ENCODE data around the gene REEP3.

The REEP3 gene

DNA sequence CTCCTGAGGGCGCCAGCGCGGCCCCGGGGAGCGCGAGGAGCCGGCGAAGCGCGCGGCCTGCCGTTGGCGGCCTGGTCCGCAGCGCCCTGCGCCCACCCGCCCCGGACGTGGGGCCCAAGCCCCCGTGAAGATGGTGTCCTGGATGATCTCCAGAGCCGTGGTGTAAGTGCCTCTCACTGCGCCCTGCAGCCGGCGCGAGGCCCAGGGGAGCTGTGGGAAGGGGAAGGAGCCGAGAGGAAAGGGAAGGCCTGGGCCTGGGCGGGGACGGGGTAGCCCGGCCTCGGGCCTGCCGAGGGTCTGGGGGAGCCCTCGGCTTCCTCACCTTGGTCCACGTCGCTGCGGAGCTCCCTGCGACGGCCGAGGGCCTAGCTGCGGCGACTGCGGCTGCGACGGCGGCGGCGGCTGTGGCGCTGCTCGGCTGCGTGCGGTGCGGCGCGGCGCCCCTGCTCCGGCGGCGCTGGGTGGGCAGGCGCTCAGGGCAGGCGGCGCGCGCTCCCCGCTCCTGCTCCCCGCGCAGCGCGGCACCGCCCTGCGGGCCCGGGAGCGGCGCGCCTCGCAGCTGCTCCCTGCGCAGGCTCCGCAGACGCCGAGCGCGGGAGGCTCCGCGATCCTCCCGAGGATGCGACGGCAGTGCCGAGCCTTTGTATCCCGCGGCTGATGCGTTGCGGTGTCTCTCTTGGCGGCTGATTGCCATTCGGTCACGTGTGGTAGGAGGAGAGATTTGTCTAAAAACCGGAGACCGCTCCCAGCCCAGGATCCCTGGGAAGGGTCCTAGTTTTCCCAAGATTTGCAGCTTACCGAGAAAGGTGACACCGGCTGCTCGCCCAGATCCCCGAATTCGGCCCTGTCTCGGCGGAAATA is 445 bp downstream of the REEP3 start:
- peak overlapping the region; percentile 91 to 92 for H3K27ac Mint-ChIP-seq
- peak; percentile 64 for ATAC-seq (replicated peaks)
- H3K4me1 Mint-ChIP-seq (ENCODE audit: low read depth in 2 of 2) = peaks cover 42 to 51% of the 10 kb centered on the region in 2 donors
- H3K27me3 Mint-ChIP-seq = no peaks in the 10 kb centered on the region
- peak; percentile 22 to 56 (median 44) for DNase-seq
- peak overlapping the region; percentile 82 to 88 for H3K4me3 Mint-ChIP-seq
- H3K9me3 Mint-ChIP-seq = no peaks in the 10 kb centered on the region
- H3K36me3 Mint-ChIP-seq (ENCODE audit: insufficient read depth) = peaks cover 31% of the 10 kb centered on the region

GRCh38 chr10:63522277-63522687 is 1.1 kb downstream of the REEP3 start:
- peak overlapping the region; percentile 91 to 92 for H3K27ac Mint-ChIP-seq
- H3K9me3 Mint-ChIP-seq = no peaks in the 10 kb centered on the region
- peaks cover 36 to 48% of the 10 kb centered on the region in 2 donors for H3K4me1 Mint-ChIP-seq (ENCODE audit: low read depth in 2 of 2)
- DNase-seq = no peak
- H3K4me3 Mint-ChIP-seq = peak overlapping the region; percentile 82 to 88
- peak; percentile 23 for ATAC-seq (replicated peaks)
- no peaks in the 10 kb centered on the region for H3K27me3 Mint-ChIP-seq
- H3K36me3 Mint-ChIP-seq (ENCODE audit: insufficient read depth) = peaks cover 31% of the 10 kb centered on the region

GRCh38 chr10:63522995-63523394 is 1.8 kb downstream of the REEP3 start:
- ATAC-seq (replicated peaks) (no peak), DNase-seq (no peak)
- H3K27ac Mint-ChIP-seq = peak overlapping the region; percentile 91 to 92
- peak overlapping the region; percentile 82 to 88 for H3K4me3 Mint-ChIP-seq
- H3K27me3 Mint-ChIP-seq = no peaks in the 10 kb centered on the region
- no peaks in the 10 kb centered on the region for H3K9me3 Mint-ChIP-seq
- H3K4me1 Mint-ChIP-seq (ENCODE audit: low read depth in 2 of 2) = peaks cover 40 to 50% of the 10 kb centered on the region in 2 donors
- peaks cover 34% of the 10 kb centered on the region for H3K36me3 Mint-ChIP-seq (ENCODE audit: insufficient read depth)

GRCh38 chr10:63525021-63525420 is 3.8 kb downstream of the REEP3 start:
- no peak for DNase-seq
- no peaks in the 10 kb centered on the region for H3K9me3 Mint-ChIP-seq
- peaks cover 33 to 43% of the 10 kb centered on the region in 2 donors for H3K4me1 Mint-ChIP-seq (ENCODE audit: low read depth in 2 of 2)

GRCh38 chr10:63527401-63527800 is 6.2 kb downstream of the REEP3 start:
- H3K27me3 Mint-ChIP-seq = no peaks in the 10 kb centered on the region
- H3K4me1 Mint-ChIP-seq (ENCODE audit: low read depth in 2 of 2) = peaks cover 26 to 34% of the 10 kb centered on the region in 2 donors
- DNase-seq (no peak), ATAC-seq (replicated peaks) (no peak)
- H3K4me3 Mint-ChIP-seq = no peak overlapping the region
- H3K36me3 Mint-ChIP-seq (ENCODE audit: insufficient read depth) = peaks cover 16% of the 10 kb centered on the region
- H3K9me3 Mint-ChIP-seq = no peaks in the 10 kb centered on the region
- no peak overlapping the region for H3K27ac Mint-ChIP-seq

More at GRCh38 chr10:63525021-63525420, 3.8 kb downstream of the REEP3 start:
- H3K27me3 Mint-ChIP-seq = no peaks in the 10 kb centered on the region
- peaks cover 30% of the 10 kb centered on the region for H3K36me3 Mint-ChIP-seq (ENCODE audit: insufficient read depth)
- H3K4me3 Mint-ChIP-seq = no peak overlapping the region
- ATAC-seq (replicated peaks) = no peak
- H3K27ac Mint-ChIP-seq = no peak overlapping the region

- Mint-ChIP-seq H3K4me3 (no peak overlapping the region), H3K27ac (peak overlapping the region in 1 of 2 donors; percentile 17), H3K4me1 (ENCODE audit: low read depth in 2 of 2) (peaks cover 22 to 33% of the 10 kb centered on the region in 2 donors), H3K36me3 (ENCODE audit: insufficient read depth) (peaks cover 10% of the 10 kb centered on the region), H3K27me3 (no peaks in the 10 kb centered on the region), H3K9me3 (no peaks in the 10 kb centered on the region)
- no peak for ATAC-seq (replicated peaks)
- no peak for DNase-seq
Observed at GRCh38 chr10:63528084-63528744, 7.0 kb downstream of the REEP3 start.

- Mint-ChIP-seq H3K4me3 (no peak overlapping the region), H3K36me3 (ENCODE audit: insufficient read depth) (peaks cover 7% of the 10 kb centered on the region), H3K4me1 (ENCODE audit: low read depth in 2 of 2) (peaks cover 16 to 28% of the 10 kb centered on the region in 2 donors), H3K27me3 (no peaks in the 10 kb centered on the region), H3K9me3 (no peaks in the 10 kb centered on the region), H3K27ac (no peak overlapping the region)
- no peak for ATAC-seq (replicated peaks)
- DNase-seq = no peak
Observed at GRCh38 chr10:63530409-63530808, 9.2 kb downstream of the REEP3 start.

DNA sequence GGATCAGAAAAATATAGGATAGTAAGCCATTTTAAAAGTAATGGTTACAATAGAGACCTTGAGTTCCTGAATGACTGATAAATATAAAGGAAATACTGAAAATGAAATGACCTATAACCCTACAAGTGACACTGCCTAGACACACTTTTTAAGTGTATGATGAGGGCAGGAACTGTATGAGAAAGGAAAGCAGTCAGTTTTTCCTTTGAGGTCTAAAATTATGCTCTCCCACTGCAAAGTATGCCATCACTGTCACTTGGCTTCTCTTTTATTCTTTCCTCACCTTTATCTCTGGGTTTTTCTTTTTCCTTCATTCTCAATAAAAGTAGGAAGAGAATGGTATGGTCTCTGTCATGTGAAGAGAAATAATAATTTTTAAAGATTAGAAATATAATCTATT is 13.5 kb downstream of the REEP3 start:
- ATAC-seq (replicated peaks) = no peak
- Mint-ChIP-seq H3K4me3 (no peak overlapping the region), H3K27ac (no peak overlapping the region), H3K4me1 (ENCODE audit: low read depth in 2 of 2) (peaks cover 5 to 8% of the 10 kb centered on the region in 2 donors), H3K27me3 (no peaks in the 10 kb centered on the region), H3K36me3 (ENCODE audit: insufficient read depth) (peaks cover 3% of the 10 kb centered on the region), H3K9me3 (no peaks in the 10 kb centered on the region)
- no peak for DNase-seq

DNA sequence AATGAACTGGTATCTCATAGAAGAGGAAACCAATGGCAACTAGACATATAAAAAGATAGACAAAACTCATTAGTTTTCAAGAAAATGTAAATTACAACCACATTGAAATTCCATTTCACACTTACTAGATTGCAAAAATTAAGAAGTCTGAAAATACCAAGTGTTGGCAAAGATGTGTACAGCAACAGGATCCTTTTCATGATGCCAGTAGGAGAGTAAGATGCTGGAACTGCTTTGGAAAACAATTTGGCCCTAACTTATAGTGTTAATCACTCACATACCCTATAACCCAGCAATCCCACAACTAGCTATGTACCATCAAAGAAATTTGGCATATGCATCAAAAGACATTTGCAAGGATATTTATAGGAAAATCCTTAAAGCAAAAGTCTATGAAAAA is 15.5 kb downstream of the REEP3 start:
- ATAC-seq (replicated peaks) = no peak
- Mint-ChIP-seq H3K4me1 (ENCODE audit: low read depth in 2 of 2) (peaks cover 5 to 8% of the 10 kb centered on the region in 2 donors), H3K27ac (no peak overlapping the region), H3K27me3 (no peaks in the 10 kb centered on the region), H3K4me3 (no peak overlapping the region), H3K36me3 (ENCODE audit: insufficient read depth) (peaks cover 3% of the 10 kb centered on the region), H3K9me3 (no peaks in the 10 kb centered on the region)
- DNase-seq = no peak

DNA sequence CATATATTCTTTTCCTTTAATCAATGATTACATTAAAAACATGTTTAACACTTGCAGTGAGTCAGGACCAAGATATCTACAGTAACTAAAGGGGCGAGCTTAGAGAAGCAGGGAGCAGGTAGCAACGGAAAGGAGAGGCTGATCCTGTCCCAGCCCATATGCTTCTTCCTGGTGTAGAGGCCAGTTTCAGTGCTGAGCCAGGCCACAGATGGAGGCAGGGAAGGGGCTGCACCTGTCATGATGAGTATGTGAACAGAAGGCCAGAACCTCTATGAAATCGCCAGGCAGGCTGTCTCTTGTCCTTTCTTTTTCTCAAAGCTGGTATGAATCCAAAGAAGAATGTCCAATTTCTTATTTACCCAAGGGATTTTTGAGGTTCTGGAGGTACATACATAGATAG is 16.3 kb downstream of the REEP3 start:
- Mint-ChIP-seq H3K4me3 (no peak overlapping the region), H3K27ac (no peak overlapping the region), H3K36me3 (ENCODE audit: insufficient read depth) (no peaks in the 10 kb centered on the region), H3K9me3 (no peaks in the 10 kb centered on the region), H3K4me1 (ENCODE audit: low read depth in 2 of 2) (peaks cover 5 to 8% of the 10 kb centered on the region in 2 donors), H3K27me3 (no peaks in the 10 kb centered on the region)
- no peak for DNase-seq
- no peak for ATAC-seq (replicated peaks)

DNA sequence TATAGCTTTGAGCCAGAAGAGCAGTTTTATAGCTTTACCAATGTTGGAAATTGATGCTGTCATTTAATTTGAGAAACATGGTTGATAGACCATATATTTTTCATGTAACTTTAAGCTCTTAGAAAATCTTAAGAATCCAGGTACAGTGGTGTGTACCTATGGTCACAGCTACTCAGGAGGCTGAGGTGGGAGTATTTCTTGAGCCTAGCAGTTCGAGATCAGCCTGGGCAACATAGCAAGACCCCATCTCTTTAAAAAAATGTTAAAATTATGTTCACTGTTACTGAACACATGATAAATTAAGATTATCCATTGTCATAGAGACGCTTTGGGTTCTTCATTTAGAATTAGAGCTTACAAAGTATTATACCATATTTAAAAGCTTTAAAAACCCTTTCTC is 18.2 kb downstream of the REEP3 start:
- no peak overlapping the region for H3K4me3 Mint-ChIP-seq
- no peaks in the 10 kb centered on the region for H3K27me3 Mint-ChIP-seq
- ATAC-seq (replicated peaks) (no peak), DNase-seq (no peak)
- H3K36me3 Mint-ChIP-seq (ENCODE audit: insufficient read depth) = no peaks in the 10 kb centered on the region
- H3K27ac Mint-ChIP-seq = no peak overlapping the region
- H3K4me1 Mint-ChIP-seq (ENCODE audit: low read depth in 2 of 2) = peaks cover 11 to 15% of the 10 kb centered on the region in 2 donors
- H3K9me3 Mint-ChIP-seq = no peaks in the 10 kb centered on the region

DNA sequence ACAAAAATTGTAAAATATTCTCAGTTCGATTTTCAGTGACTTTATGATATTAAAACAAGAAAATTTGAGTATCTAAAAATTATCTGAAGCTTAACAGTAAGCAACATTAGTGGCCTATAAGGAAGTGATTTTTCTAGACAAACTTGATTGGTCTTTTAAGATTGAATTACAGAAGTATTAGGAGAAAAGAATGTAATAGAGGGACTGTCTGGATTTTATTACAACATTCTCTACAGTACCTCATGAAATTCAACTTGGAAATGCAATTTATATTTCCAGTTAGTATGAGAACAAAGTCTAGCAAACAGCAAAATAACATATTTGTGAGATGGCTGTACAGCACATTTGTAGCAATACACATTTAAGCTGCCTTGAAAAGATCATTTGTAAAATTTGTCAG is 18.8 kb downstream of the REEP3 start:
- H3K27me3 Mint-ChIP-seq = no peaks in the 10 kb centered on the region
- H3K27ac Mint-ChIP-seq = no peak overlapping the region
- H3K36me3 Mint-ChIP-seq (ENCODE audit: insufficient read depth) = no peaks in the 10 kb centered on the region
- peaks cover 10 to 16% of the 10 kb centered on the region in 2 donors for H3K4me1 Mint-ChIP-seq (ENCODE audit: low read depth in 2 of 2)
- ATAC-seq (replicated peaks) (no peak), DNase-seq (no peak)
- no peak overlapping the region for H3K4me3 Mint-ChIP-seq
- H3K9me3 Mint-ChIP-seq = no peaks in the 10 kb centered on the region

GRCh38 chr10:63542835-63543575 is 21.8 kb downstream of the REEP3 start:
- no peaks in the 10 kb centered on the region for H3K9me3 Mint-ChIP-seq
- H3K27ac Mint-ChIP-seq = no peak overlapping the region
- H3K4me3 Mint-ChIP-seq = no peak overlapping the region
- no peak for ATAC-seq (replicated peaks)
- no peaks in the 10 kb centered on the region for H3K36me3 Mint-ChIP-seq (ENCODE audit: insufficient read depth)
- peaks cover 9 to 14% of the 10 kb centered on the region in 2 donors for H3K4me1 Mint-ChIP-seq (ENCODE audit: low read depth in 2 of 2)
- DNase-seq = no peak
- H3K27me3 Mint-ChIP-seq = no peaks in the 10 kb centered on the region

Data from effector memory CD8-positive, alpha-beta T cell (primary cell).